Measurements from ENCODE around the gene DLX1. TPM values are rescaled to one million over a fixed set of nuclear protein-coding genes. Genes with fewer than 3 reads are reported as not detected.

Gene DLX1
- total and polyA plus RNA-seq, 9 of the 15 experiments (the other 6 are each of a cell fraction or from before 2014, with no cell fraction given) = 1.9 to 26.2 (median 9.6) TPM

- TF ChIP-seq ZHX1 (conservative IDR thresholded peaks at IDR 0.05; ENCODE audit: low read length) (no peak), NR2C2 (CRISPR knock-in tag; IDR thresholded peaks at IDR 0.05) (no peak), NR2C2 (tag; IDR thresholded peaks at IDR 0.05) (peak; percentile 25; the same call in 1 of the 2 replicates), MECOM (CRISPR knock-in tag; IDR thresholded peaks at IDR 0.05) (0 out of 2 replicates have a peak, but pooled peaks have one; percentile 36), U2AF1 (optimal IDR thresholded peaks at IDR 0.05; ENCODE audit: low read depth, low read length) (no peak), CREB1 (IDR thresholded peaks at IDR 0.05) (peak; percentile 29; the same call in 1 of the 2 replicates), CREB1 (CRISPR knock-in tag; IDR thresholded peaks at IDR 0.05) (peak; percentile 52), CGGBP1 (CRISPR knock-in tag; IDR thresholded peaks at IDR 0.05) (0 out of 2 replicates have a peak, but pooled peaks have one; percentile 44), ZNF121 (CRISPR knock-in tag; conservative IDR thresholded peaks at IDR 0.05) (no peak), SMAD4 (CRISPR knock-in tag; conservative IDR thresholded peaks at IDR 0.05) (peak; percentile 46), JUN (IDR thresholded peaks at IDR 0.05; ENCODE audit: borderline replicate concordance, low read depth, low read length) (no peak), JUN (CRISPR knock-in tag; IDR thresholded peaks at IDR 0.05; ENCODE audit: borderline replicate concordance) (no peak), POLR2B (IDR thresholded peaks at IDR 0.05; ENCODE audit: low read depth, partially characterized antibody) (peak; percentile 60), ZNF583 (CRISPR knock-in tag; IDR thresholded peaks at IDR 0.05) (0 out of 2 replicates have a peak, but pooled peaks have one; percentile 22), ZNF609 (CRISPR knock-in tag; IDR thresholded peaks at IDR 0.05; ENCODE audit: borderline replicate concordance) (no peak), NELFE (IDR thresholded peaks at IDR 0.05; ENCODE audit: insufficient read depth, insufficient read length) (no peak)
- TF ChIP-seq, protein P1, sequence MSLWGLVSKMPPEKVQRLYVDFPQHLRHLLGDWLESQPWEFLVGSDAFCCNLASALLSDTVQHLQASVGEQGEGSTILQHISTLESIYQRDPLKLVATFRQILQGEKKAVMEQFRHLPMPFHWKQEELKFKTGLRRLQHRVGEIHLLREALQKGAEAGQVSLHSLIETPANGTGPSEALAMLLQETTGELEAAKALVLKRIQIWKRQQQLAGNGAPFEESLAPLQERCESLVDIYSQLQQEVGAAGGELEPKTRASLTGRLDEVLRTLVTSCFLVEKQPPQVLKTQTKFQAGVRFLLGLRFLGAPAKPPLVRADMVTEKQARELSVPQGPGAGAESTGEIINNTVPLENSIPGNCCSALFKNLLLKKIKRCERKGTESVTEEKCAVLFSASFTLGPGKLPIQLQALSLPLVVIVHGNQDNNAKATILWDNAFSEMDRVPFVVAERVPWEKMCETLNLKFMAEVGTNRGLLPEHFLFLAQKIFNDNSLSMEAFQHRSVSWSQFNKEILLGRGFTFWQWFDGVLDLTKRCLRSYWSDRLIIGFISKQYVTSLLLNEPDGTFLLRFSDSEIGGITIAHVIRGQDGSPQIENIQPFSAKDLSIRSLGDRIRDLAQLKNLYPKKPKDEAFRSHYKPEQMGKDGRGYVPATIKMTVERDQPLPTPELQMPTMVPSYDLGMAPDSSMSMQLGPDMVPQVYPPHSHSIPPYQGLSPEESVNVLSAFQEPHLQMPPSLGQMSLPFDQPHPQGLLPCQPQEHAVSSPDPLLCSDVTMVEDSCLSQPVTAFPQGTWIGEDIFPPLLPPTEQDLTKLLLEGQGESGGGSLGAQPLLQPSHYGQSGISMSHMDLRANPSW (CRISPR knock-in tag; IDR thresholded peaks at IDR 0.05) = no peak
These were observed 987 bp upstream of the DLX1 start (continued) for GRCh38 chr2:172084395-172084644.

Measured in K562 (cell line).